Measurements from ENCODE around the gene ETV6. TPM values are rescaled to one million over a fixed set of nuclear protein-coding genes. Genes with fewer than 3 reads are reported as not detected.

ETV6 gene
- total and polyA plus RNA-seq, 9 donors, result 7.0 to 11.1 (median 9.1) TPM

DNA sequence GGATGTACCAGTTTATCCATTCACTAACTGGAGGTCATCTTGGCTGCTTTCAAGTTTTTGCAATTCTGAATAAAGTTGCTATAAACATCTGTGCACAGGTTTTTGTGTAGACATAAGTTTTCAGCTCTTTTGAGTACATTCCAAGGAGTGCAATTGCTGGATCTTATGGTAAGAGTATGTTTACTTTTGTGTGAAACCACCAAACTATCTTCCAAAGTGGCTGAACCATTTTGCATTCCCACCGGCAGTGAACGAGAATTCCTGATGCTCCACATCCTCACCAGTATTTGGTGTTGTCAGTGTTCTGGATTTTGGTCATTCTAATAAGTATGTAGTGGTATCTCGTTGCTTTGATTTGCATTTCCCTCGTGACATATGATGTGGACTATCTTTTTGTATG lies 270.8 kb downstream of the ETV6 start:
- no peaks in the 10 kb centered on the region for H3K36me3 ChIP-seq (ENCODE audit: control insufficient read depth, insufficient read depth, low read length)
- no CpG with 5 or more reads among the region's 4 CpGs for WGBS (ENCODE audit: insufficient coverage)
- no peaks in the 10 kb centered on the region for H3K9me3 ChIP-seq (replicated peaks; ENCODE audit: control insufficient read depth, low read depth, low read length)
- no peak overlapping the region for H3K27ac ChIP-seq (ENCODE audit: low read length)
- DNase-seq, result no peak
- H3K4me3 ChIP-seq (ENCODE audit: low read length), result no peak overlapping the region
- no peaks in the 10 kb centered on the region for H3K4me1 ChIP-seq (ENCODE audit: control insufficient read depth, insufficient read depth, low read length)
- no peaks in the 10 kb centered on the region for H3K27me3 ChIP-seq (ENCODE audit: control insufficient read depth, insufficient read depth, low read length)

DNA sequence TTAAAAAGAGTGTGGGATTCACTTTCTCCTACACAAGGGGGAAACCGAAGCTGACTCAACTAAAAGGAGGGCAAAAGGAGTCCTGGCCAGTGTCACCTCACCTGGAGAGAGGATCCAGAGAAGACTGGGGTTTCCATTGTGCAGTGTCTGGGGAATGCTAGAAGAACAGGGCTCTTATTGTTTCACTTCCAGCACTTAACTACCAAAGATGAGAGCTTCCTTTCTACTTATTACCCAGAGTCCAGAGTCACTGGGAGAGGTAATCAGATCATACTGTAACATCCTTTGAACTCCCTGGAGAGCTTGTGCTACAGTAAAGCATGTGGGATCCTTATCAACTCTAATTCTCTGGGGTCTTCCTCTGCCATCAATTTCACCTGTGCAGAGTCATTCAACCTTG lies 272.9 kb downstream of the ETV6 start:
- H3K4me1 ChIP-seq (ENCODE audit: control insufficient read depth, insufficient read depth, low read length), result no peaks in the 10 kb centered on the region
- no peaks in the 10 kb centered on the region for H3K9me3 ChIP-seq (replicated peaks; ENCODE audit: control insufficient read depth, low read depth, low read length)
- no CpG with 5 or more reads among the region's 1 CpG for WGBS (ENCODE audit: insufficient coverage)
- H3K27ac ChIP-seq (ENCODE audit: low read length), result no peak overlapping the region
- H3K36me3 ChIP-seq (ENCODE audit: control insufficient read depth, insufficient read depth, low read length), result no peaks in the 10 kb centered on the region
- H3K4me3 ChIP-seq (ENCODE audit: low read length), result no peak overlapping the region
- no peaks in the 10 kb centered on the region for H3K27me3 ChIP-seq (ENCODE audit: control insufficient read depth, insufficient read depth, low read length)
- DNase-seq, result no peak

DNA sequence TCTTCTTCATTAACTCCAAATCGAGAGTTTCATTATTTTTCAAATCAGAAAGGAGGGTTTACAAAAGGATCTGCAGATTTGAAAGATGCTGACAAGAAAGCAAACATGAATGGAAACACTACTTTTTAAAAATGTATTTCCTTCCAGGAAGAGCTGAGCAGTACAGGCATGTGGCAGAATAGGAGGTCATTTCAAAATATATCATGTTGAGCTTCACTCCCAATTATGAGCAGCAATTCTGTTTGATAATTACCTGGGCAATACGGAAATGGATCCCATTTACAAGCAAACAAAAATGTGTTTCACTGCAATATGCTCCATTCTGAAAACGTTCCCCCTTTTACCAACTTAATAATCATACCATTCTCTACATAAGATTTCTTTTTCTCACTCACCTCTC lies 273.6 kb downstream of the ETV6 start:
- Histone ChIP-seq H3K36me3 (ENCODE audit: control insufficient read depth, insufficient read depth, low read length) (no peaks in the 10 kb centered on the region), H3K4me3 (ENCODE audit: low read length) (no peak overlapping the region), H3K27me3 (ENCODE audit: control insufficient read depth, insufficient read depth, low read length) (no peaks in the 10 kb centered on the region), H3K9me3 (replicated peaks; ENCODE audit: control insufficient read depth, low read depth, low read length) (no peaks in the 10 kb centered on the region), H3K27ac (ENCODE audit: low read length) (no peak overlapping the region), H3K4me1 (ENCODE audit: control insufficient read depth, insufficient read depth, low read length) (no peaks in the 10 kb centered on the region)
- DNase-seq, result no peak
- WGBS (ENCODE audit: insufficient coverage), result 64% methylated on average over 2 of the region's 3 CpGs

DNA sequence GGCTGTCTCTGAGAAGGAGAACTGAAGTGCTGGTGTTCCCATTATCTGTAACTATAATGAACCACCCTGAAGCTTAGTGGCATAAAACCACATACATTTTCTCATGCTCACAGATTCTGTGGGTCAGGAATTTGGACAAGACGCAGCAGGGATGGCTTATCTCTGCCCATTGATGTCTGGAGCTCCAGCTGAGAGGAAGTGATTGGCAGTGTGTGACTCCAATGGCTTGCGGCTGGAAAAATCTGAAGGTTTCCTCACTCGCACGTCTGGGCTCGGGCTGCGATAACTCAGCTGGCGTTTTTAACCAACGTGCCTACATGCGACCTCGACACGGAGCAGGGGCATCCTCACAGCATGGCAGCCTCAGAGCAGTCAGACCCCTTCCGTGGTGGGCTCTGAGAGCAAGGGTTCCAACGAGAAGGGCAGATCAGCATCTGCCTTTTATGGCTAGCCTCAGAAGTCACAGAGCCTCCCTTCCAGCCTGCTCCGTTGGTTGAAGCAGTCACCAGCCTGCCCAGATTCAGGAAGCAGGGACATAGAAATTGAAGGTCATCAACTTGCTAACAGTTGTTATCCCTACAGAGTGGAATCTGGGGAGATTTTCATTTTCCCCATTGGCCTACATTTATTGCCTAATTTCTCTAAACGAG lies 277.9 kb downstream of the ETV6 start:
- 63% methylated on average over 14 of the region's 15 CpGs for WGBS (ENCODE audit: insufficient coverage)
- DNase-seq, result no peak
- H3K4me1 ChIP-seq (ENCODE audit: control insufficient read depth, insufficient read depth, low read length), result no peaks in the 10 kb centered on the region
- no peaks in the 10 kb centered on the region for H3K36me3 ChIP-seq (ENCODE audit: control insufficient read depth, insufficient read depth, low read length)
- no peak overlapping the region for H3K27ac ChIP-seq (ENCODE audit: low read length)
- H3K9me3 ChIP-seq (replicated peaks; ENCODE audit: control insufficient read depth, low read depth, low read length), result no peaks in the 10 kb centered on the region
- no peaks in the 10 kb centered on the region for H3K27me3 ChIP-seq (ENCODE audit: control insufficient read depth, insufficient read depth, low read length)
- H3K4me3 ChIP-seq (ENCODE audit: low read length), result no peak overlapping the region

DNA sequence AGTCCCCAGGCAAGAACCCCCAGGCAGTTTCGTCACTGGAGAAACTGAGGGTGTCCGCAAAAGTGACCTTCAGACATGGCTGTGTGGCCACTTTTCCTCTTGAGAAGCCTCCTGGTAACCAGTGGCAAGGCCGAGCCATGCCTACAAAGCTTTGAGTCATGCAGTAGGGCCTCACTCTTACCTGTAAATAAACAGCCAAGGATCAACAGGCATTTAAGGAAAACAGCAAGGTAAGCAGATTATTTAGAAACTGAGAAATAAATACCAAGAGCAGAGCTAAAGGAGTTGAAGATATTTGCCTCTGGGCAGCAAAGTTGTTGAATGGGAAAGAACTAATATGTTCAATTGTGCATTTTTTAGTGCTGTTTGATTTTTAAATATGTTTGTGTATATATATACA lies 280.2 kb downstream of the ETV6 start:
- Histone ChIP-seq H3K9me3 (replicated peaks; ENCODE audit: control insufficient read depth, low read depth, low read length) (no peaks in the 10 kb centered on the region), H3K27me3 (ENCODE audit: control insufficient read depth, insufficient read depth, low read length) (no peaks in the 10 kb centered on the region), H3K36me3 (ENCODE audit: control insufficient read depth, insufficient read depth, low read length) (no peaks in the 10 kb centered on the region), H3K27ac (ENCODE audit: low read length) (no peak overlapping the region), H3K4me3 (ENCODE audit: low read length) (no peak overlapping the region), H3K4me1 (ENCODE audit: control insufficient read depth, insufficient read depth, low read length) (no peaks in the 10 kb centered on the region)
- WGBS (ENCODE audit: insufficient coverage), result 88% methylated on average over 2 of the region's 3 CpGs
- DNase-seq, result no peak

DNA sequence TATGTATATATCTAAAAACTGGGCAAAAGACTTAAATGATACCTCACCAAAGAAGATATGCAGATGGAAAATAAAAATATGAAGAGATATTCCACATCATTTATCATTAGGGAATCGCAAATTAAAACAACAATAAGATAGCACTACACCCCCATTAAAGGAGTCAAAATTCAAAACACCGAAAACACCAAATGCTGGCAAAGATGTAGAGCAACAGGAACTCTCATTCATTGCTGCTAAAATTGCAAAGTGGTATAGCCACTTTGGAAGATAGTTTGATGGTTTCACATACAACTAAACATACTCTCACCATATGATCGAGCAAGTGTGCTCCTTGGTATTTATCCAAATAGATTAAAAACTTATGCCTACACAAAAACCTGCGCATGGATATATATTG lies 289.7 kb downstream of the ETV6 start:
- WGBS (ENCODE audit: insufficient coverage), result no CpG with 5 or more reads among the region's 4 CpGs
- no peak for DNase-seq
- peaks cover 3% of the 10 kb centered on the region for H3K4me1 ChIP-seq (ENCODE audit: control insufficient read depth, insufficient read depth, low read length)
- H3K36me3 ChIP-seq (ENCODE audit: control insufficient read depth, insufficient read depth, low read length), result no peaks in the 10 kb centered on the region
- no peak overlapping the region for H3K4me3 ChIP-seq (ENCODE audit: low read length)
- H3K27me3 ChIP-seq (ENCODE audit: control insufficient read depth, insufficient read depth, low read length), result no peaks in the 10 kb centered on the region
- H3K27ac ChIP-seq (ENCODE audit: low read length), result no peak overlapping the region
- H3K9me3 ChIP-seq (replicated peaks; ENCODE audit: control insufficient read depth, low read depth, low read length), result no peaks in the 10 kb centered on the region

DNA sequence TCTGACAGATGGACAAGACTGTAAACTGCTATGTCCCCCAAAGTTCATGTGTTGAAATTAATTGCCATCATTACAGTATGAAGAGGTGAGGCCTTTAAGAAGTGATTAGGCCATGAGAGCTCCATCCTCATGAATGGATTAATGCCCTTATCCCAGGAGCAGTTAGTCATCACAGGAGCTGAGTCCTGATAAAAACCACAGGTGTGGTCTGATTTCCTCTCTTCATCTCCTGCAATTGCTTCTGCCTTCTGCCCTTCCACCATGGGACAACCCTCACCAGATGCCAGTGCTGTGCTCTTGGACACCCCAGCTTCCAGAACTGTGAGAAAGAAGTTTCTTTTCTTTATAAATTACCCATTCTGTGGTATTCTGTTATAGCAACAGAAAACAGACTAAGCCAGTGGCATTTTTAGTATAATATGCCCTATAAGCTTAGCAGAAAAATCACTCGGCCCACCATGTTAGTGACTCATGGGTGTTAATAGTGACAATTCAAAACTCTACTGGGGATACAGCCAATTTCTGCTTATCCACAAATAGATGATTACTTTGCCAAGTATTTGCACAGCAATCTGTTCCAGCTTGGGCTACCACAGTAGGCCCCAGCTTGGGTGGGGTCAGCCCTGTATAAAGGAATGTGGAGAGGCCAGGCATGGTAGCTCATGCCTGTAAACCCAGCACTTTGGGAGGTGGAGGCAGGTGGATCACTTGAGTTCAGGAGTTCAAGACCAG lies 292.3 kb downstream of the ETV6 start:
- Histone ChIP-seq H3K4me1 (ENCODE audit: control insufficient read depth, insufficient read depth, low read length) (peaks cover 4% of the 10 kb centered on the region), H3K27me3 (ENCODE audit: control insufficient read depth, insufficient read depth, low read length) (no peaks in the 10 kb centered on the region), H3K36me3 (ENCODE audit: control insufficient read depth, insufficient read depth, low read length) (no peaks in the 10 kb centered on the region), H3K4me3 (ENCODE audit: low read length) (no peak overlapping the region), H3K9me3 (replicated peaks; ENCODE audit: control insufficient read depth, low read depth, low read length) (no peaks in the 10 kb centered on the region), H3K27ac (ENCODE audit: low read length) (no peak overlapping the region)
- WGBS (ENCODE audit: insufficient coverage), result no CpG with 5 or more reads among the region's 1 CpG
- DNase-seq, result peak; percentile 51

DNA sequence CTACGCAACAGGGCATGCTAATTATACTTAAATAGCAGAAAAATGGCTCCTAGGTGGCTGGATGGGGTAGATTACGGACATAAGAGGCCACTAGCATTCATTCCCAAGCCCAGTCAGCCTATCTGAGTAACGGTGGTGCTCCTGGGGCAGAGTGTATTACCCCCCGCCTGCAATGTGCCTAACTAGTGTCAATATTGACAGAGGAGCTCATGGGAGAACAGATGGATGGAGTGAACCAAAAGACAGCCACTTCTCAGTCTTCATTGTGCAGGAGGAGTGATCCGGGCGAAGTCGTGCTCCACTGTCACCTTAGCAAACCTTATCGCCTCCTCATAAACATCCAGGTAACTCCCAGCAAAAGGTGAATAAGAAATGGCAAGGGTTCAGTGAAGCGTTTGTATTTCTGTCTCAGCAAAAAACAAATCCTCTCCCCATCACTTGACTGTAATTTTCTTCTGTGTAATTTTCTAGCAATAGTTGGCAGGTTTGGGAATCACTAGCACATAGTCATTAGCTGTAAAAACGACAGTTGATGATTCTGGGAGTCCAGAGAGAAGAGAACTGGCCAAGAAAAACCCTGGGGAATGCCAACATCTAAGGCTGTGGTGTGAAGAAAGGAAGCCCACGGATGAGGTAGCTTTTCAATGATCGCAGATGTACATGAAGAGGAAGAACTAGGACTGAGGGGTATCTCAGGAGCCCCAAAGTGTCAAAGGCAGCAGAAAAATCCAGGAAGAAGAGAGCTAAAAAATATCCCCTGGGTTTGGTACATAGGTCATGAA lies 294.6 kb downstream of the ETV6 start:
- no peak overlapping the region for H3K4me3 ChIP-seq (ENCODE audit: low read length)
- H3K27me3 ChIP-seq (ENCODE audit: control insufficient read depth, insufficient read depth, low read length), result no peaks in the 10 kb centered on the region
- H3K4me1 ChIP-seq (ENCODE audit: control insufficient read depth, insufficient read depth, low read length), result peaks cover 10% of the 10 kb centered on the region
- H3K36me3 ChIP-seq (ENCODE audit: control insufficient read depth, insufficient read depth, low read length), result no peaks in the 10 kb centered on the region
- no peaks in the 10 kb centered on the region for H3K9me3 ChIP-seq (replicated peaks; ENCODE audit: control insufficient read depth, low read depth, low read length)
- WGBS (ENCODE audit: insufficient coverage), result 81% methylated on average over 6 of the region's 12 CpGs
- no peak overlapping the region for H3K27ac ChIP-seq (ENCODE audit: low read length)
- DNase-seq, result no peak

Measured in muscle of leg (tissue), 11 donors.